ENCODE data around the gene SLX4. TPM values are rescaled to one million over a fixed set of nuclear protein-coding genes. Genes with fewer than 3 reads are reported as not detected.

Gene SLX4
- total and polyA plus RNA-seq, 8 donors: 0.76 to 19.7 (median 6.0) TPM

DNA sequence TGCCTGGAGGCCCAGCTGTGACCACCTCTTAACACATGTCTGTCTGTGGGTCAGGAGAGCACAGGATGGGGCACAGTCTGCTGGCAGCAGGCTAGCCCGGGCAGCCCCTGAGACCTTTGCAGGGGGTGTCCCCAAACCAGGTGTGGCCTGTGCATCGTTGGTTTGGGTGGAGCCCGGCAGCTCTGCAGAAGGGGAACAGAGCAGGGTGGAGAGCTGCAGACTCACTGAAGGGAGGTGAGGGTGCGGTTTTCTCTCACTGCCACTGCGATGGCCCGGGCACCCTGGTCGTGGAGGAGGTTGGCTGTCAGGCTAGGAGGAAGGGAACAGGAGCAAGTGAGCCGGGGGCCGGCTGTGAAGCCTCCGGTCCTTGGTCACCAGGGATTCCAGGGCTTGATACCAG, 63.0 kb downstream of the SLX4 start:
- Histone ChIP-seq H3K9me3 (no peaks in the 10 kb centered on the region), H3K27me3 (no peaks in the 10 kb centered on the region), H3K36me3 (peaks cover 0 to 9% (median 5%) of the 10 kb centered on the region in 4 donors), H3K4me3 (no peak overlapping the region), H3K27ac (no peak overlapping the region), H3K4me1 (no peaks in the 10 kb centered on the region)
- WGBS, 5 donors: 71 to 85% (median 80%) methylated on average over 8 to 10 of the region's 10 CpGs
- intact Hi-C loops (cut with DNase I; ENCODE audit: low total_unique reads): no loop called here
- DNase-seq: no peak
- no peak for TF ChIP-seq POLR2A (IDR thresholded peaks at IDR 0.05)
- no peak for TF ChIP-seq POLR2AphosphoS5 (IDR thresholded peaks at IDR 0.05)
- TF ChIP-seq EP300 (IDR thresholded peaks at IDR 0.05): no peak

DNA sequence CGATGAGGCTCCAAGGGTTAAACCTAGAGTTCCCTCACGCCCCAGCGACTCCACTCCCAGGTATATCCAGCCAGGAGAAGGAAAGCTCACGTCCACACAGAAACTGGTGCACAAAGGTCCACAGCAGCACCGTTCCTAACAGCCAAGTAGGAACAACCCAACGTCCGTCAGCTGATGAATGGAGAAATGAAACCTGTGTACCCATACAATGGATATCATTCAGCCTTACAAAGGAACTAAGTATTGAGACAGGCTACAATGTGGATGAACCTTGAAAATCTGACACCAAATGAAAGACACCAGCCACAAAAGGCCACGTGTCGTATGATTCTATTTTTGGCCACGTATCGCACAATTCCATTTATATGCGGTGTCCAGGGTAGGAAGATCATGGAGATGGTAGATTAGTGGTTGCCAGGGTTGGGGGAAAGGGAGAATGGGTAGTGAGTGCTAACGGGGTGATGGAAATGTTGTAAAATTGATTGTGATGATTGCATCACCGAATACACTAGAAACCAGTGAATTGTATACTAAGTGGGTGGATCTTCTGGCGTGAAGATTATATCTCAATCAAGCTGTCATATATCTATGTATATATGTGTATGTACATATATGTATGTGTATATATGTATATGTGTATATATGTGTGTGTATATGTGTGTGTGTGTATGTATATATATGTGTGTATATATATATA, 64.3 kb downstream of the SLX4 start:
- no peak for TF ChIP-seq EP300 (IDR thresholded peaks at IDR 0.05)
- TF ChIP-seq, protein P1, sequence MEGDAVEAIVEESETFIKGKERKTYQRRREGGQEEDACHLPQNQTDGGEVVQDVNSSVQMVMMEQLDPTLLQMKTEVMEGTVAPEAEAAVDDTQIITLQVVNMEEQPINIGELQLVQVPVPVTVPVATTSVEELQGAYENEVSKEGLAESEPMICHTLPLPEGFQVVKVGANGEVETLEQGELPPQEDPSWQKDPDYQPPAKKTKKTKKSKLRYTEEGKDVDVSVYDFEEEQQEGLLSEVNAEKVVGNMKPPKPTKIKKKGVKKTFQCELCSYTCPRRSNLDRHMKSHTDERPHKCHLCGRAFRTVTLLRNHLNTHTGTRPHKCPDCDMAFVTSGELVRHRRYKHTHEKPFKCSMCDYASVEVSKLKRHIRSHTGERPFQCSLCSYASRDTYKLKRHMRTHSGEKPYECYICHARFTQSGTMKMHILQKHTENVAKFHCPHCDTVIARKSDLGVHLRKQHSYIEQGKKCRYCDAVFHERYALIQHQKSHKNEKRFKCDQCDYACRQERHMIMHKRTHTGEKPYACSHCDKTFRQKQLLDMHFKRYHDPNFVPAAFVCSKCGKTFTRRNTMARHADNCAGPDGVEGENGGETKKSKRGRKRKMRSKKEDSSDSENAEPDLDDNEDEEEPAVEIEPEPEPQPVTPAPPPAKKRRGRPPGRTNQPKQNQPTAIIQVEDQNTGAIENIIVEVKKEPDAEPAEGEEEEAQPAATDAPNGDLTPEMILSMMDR (IDR thresholded peaks at IDR 0.05): no peak
- no peak for TF ChIP-seq POLR2A (IDR thresholded peaks at IDR 0.05)
- TF ChIP-seq POLR2AphosphoS5 (IDR thresholded peaks at IDR 0.05): no peak
- no peak for DNase-seq
- Histone ChIP-seq H3K9me3 (no peaks in the 10 kb centered on the region), H3K36me3 (peaks cover 0 to 14% (median 9%) of the 10 kb centered on the region in 4 donors), H3K27ac (no peak overlapping the region), H3K27me3 (no peaks in the 10 kb centered on the region), H3K4me3 (no peak overlapping the region), H3K4me1 (no peaks in the 10 kb centered on the region)
- 81 to 89% (median 87%) methylated on average over 15 of the region's 15 CpGs for WGBS, 5 donors
- intact Hi-C loops (cut with DNase I; ENCODE audit: low total_unique reads): no loop called here

DNA sequence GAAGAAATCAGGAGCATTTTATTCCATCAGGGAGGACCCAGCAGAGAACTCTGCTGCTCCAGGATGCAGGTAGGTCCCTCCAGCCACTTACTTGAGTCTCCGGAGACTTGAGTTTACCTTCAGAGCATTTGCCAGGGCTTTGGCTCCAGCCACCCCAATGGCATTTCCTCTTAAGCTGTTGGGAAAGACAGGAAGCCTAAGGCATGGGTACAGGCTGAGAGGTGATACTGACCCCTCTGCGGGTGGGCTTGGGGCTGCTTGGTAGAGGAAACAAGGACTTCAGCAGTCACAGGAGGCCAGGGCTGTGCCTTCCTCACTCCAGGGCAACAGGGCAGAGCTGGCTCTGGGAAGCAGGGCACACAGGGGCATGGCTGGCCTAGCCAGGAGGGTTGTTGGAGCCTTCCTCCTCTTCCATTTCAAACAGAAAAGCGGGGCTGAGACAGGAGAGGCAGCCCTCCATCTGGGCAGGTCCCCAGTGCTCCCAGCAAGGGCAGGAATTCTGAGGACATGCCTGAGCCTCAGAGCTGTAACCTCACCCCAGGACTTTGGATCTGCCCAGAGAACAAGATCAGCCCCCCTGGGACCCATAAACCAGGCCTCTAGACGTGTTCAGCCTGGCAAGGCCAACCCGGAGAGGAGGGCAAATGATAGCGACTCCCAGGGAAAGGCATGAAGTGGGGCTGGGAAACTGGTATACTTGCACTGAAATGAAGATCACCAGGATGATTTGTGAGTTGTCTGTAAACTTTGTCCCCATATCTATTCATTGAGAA, 68.6 kb downstream of the SLX4 start:
- Histone ChIP-seq H3K36me3 (peaks cover 12 to 46% (median 40%) of the 10 kb centered on the region in 4 donors), H3K27me3 (no peaks in the 10 kb centered on the region), H3K4me3 (no peak overlapping the region), H3K27ac (no peak overlapping the region), H3K4me1 (no peaks in the 10 kb centered on the region), H3K9me3 (no peaks in the 10 kb centered on the region)
- DNase-seq: no peak
- intact Hi-C loops (cut with DNase I; ENCODE audit: low total_unique reads): no loop called here
- TF ChIP-seq, protein P1 (IDR thresholded peaks at IDR 0.05): no peak
- TF ChIP-seq POLR2A (IDR thresholded peaks at IDR 0.05): no peak
- TF ChIP-seq POLR2AphosphoS5 (IDR thresholded peaks at IDR 0.05): no peak
- TF ChIP-seq EP300 (IDR thresholded peaks at IDR 0.05): no peak
- 73 to 89% (median 85%) methylated on average over 6 of the region's 6 CpGs for WGBS, 5 donors

DNA sequence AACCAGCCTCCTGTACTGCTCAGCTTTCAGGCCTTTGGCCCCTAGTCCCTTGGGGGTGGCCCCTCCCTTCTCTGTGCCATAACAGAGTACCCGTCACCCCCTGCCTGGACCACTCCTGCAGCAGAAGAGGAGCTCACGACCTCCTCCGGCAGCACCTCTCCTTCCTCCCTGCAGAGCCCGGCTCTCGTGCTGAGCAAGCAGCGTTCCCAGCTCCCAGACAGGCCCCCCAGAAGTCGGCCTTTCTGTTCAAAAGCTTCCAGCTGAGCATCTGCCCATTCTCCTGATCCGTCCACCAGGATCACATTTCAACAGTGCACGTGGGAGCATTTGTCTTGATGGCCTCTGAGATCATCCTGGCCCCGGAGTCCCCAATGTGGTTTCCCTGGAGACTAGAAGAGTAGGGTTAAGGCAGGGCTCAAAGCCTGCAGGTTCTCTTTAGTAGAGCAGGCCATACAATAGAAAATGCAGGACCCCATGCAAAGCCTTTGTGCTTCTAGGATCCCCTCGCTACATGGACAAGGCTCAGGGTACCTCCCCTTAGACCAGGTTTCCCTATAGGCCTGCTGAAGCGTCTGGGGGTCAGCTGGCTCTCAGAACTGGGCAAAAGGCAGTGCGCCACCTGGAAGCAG, 69.8 kb downstream of the SLX4 start:
- TF ChIP-seq POLR2A (IDR thresholded peaks at IDR 0.05): no peak
- TF ChIP-seq, protein P1 (IDR thresholded peaks at IDR 0.05): no peak
- TF ChIP-seq EP300 (IDR thresholded peaks at IDR 0.05): no peak
- no peak for TF ChIP-seq POLR2AphosphoS5 (IDR thresholded peaks at IDR 0.05)
- 85 to 91% (median 86%) methylated on average over 13 of the region's 13 CpGs for WGBS, 5 donors
- Histone ChIP-seq H3K9me3 (no peaks in the 10 kb centered on the region), H3K27ac (no peak overlapping the region), H3K4me1 (peaks cover 0 to 6% (median 0%) of the 10 kb centered on the region in 4 donors), H3K36me3 (peaks cover 12 to 57% (median 50%) of the 10 kb centered on the region in 4 donors), H3K27me3 (no peaks in the 10 kb centered on the region), H3K4me3 (no peak overlapping the region)
- no peak for DNase-seq
- intact Hi-C loops (cut with DNase I; ENCODE audit: low total_unique reads): no loop called here

All from stomach (tissue), 9 donors.